Thyroid gland (tissue), 4 donors: ENCODE measurements around the gene TMEM170A. TPM values are rescaled to one million over a fixed set of nuclear protein-coding genes. Genes with fewer than 3 reads are reported as not detected.

Source experiments
- DNase-seq, 2 donors: peaks; one replicate each; pipeline ENCODE4 v3.0.0-alpha.2; 2019
- H3K27ac ChIP-seq, 3 donors: fragments of 200-600 bp; sonication (generic); 1 replicate in 2 of 3; 2 replicates in 1 of 3; pipeline ENCODE4 v1.5.1; 2016 to 2019; ENCODE audit warnings: mild to moderate bottlenecking in 1 of 3, moderate library complexity in 1 of 3
- H3K27me3 ChIP-seq: fragments of 200-600 bp; sonication (generic); one replicate; pipeline ENCODE4 v1.5.1; 2019
- H3K36me3 ChIP-seq, 2 donors: fragments of 200-600 bp; sonication (generic); one replicate each; pipeline ENCODE4 v1.5.1; 2016 to 2019
- H3K4me1 ChIP-seq, 2 donors: fragments of 200-600 bp; sonication (generic); one replicate each; pipeline ENCODE4 v1.5.1; 2017 to 2019
- H3K4me3 ChIP-seq, 3 donors: fragments of 200-600 bp; sonication (generic); replicated peaks in 1 of 3; 1 replicate in 2 of 3; 2 replicates in 1 of 3; pipeline ENCODE4 v1.5.1; 2016; ENCODE audit warnings: mild to moderate bottlenecking in 1 of 3
- H3K9me3 ChIP-seq: fragments of 200-600 bp; sonication (generic); one replicate; pipeline ENCODE4 v1.5.1; 2017
- POLR2A ChIP-seq, 2 donors: fragments of 450-650 bp; IDR thresholded peaks; one replicate each; pipeline ENCODE4 v1.6.1; 2017; ENCODE audit warnings: antibody characterized with exemption in 2 of 2, mild to moderate bottlenecking in 2 of 2, moderate library complexity in 1 of 2
- WGBS, 2 donors: methylation state at CpG; one replicate each; pipeline ENCODE4 v1.1.5; 2017; 5-methylcytosine and 5-hydroxymethylcytosine counted together
- intact Hi-C: fragments of 100-400 bp; cut with DNase I; formaldehyde crosslinking; loops from one replicate; pipeline ENCODE4 v1.15.1; 2023
- total RNA-seq, 4 donors: library from RNA; depleted of rRNA; stranded (reverse); fragments of >200 nt; gene quantifications; one replicate each; pipeline ENCODE4 v1.2.3, GENCODE V29; 2016
- TF ChIP-seq, protein P1 (sequence below), 6 experiments: fragments of 200-600 bp in 3 of 6; fragments of 450-650 bp in 3 of 6; sonication (generic) in 3 of 6; IDR thresholded peaks; one replicate each; pipeline ENCODE4 v1.5.1; 2016 to 2019; ENCODE audit warnings: antibody characterized with exemption in 6 of 6, mild to moderate bottlenecking in 2 of 6, inconsistent platforms in 1 of 6, moderate library complexity in 1 of 6

Gene TMEM170A
- total RNA-seq, 4 donors from 2014 or later, result 27.1 to 41.9 (median 30.7) TPM

DNA sequence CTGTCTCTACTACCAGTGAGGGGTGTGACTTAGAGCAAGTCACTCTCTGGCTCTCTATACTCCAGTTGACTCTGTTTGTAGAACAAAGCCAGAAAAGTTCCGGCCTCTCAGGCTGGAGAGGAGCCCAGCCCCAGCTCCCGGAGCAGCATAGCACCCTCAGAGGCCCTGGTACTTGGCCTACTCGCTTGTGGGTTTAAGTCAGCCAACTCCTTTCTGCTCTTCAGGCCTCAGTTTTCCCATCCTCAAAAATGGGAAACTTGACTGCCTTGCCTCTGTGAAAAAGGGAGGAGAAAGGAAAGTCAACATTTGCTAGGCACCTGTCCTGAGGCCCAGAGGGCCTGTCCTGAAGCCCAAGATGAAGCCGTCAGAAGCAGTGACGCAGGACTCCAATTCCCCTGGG lies 29.7 kb upstream of the TMEM170A start:
- H3K9me3 ChIP-seq, result no peaks in the 10 kb centered on the region
- intact Hi-C loops, result no loop called here
- TF ChIP-seq POLR2A (IDR thresholded peaks at IDR 0.05), result no peak
- TF ChIP-seq, protein P1, sequence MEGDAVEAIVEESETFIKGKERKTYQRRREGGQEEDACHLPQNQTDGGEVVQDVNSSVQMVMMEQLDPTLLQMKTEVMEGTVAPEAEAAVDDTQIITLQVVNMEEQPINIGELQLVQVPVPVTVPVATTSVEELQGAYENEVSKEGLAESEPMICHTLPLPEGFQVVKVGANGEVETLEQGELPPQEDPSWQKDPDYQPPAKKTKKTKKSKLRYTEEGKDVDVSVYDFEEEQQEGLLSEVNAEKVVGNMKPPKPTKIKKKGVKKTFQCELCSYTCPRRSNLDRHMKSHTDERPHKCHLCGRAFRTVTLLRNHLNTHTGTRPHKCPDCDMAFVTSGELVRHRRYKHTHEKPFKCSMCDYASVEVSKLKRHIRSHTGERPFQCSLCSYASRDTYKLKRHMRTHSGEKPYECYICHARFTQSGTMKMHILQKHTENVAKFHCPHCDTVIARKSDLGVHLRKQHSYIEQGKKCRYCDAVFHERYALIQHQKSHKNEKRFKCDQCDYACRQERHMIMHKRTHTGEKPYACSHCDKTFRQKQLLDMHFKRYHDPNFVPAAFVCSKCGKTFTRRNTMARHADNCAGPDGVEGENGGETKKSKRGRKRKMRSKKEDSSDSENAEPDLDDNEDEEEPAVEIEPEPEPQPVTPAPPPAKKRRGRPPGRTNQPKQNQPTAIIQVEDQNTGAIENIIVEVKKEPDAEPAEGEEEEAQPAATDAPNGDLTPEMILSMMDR (IDR thresholded peaks at IDR 0.05), result no peak
- no peaks in the 10 kb centered on the region for H3K27me3 ChIP-seq
- 43 to 44% methylated on average over 4 to 5 of the region's 5 CpGs for WGBS, 2 donors
- peak in 1 of 2 donors; percentile 23 for DNase-seq
- no peak overlapping the region for H3K27ac ChIP-seq
- H3K4me3 ChIP-seq, result peak overlapping the region in 1 of 3 donors; percentile 24
- peaks cover 11 to 12% of the 10 kb centered on the region in 2 donors for H3K4me1 ChIP-seq
- no peaks in the 10 kb centered on the region for H3K36me3 ChIP-seq

DNA sequence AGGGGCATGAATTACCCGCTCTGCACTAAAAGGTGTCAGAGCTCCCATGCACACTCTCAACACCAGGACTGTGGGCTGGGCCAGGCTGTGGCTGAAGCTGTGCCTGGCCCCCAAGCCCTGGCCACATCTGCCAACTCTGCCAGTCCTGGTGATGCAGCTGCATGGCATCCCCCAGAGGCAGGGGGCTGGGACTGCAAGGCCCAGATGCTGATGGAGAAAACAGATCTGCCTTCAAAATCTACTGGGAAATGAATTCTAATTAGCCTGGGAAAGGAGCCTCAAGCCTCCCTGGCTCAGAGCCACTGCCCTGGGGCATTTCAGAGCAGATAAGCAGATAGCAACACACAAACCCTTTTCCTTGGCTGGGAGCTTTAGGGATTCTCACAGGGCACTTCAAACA lies 27.4 kb upstream of the TMEM170A start:
- no peak overlapping the region for H3K4me3 ChIP-seq
- H3K36me3 ChIP-seq, result no peaks in the 10 kb centered on the region
- H3K27ac ChIP-seq, result no peak overlapping the region
- no peak for TF ChIP-seq POLR2A (IDR thresholded peaks at IDR 0.05)
- TF ChIP-seq, protein P1 (IDR thresholded peaks at IDR 0.05), result no peak
- peaks cover 9 to 11% of the 10 kb centered on the region in 2 donors for H3K4me1 ChIP-seq
- intact Hi-C loops, result no loop called here
- 73 to 100% methylated on average over 1 of the region's 1 CpG for WGBS, 2 donors
- DNase-seq, result no peak
- no peaks in the 10 kb centered on the region for H3K9me3 ChIP-seq
- H3K27me3 ChIP-seq, result no peaks in the 10 kb centered on the region

DNA sequence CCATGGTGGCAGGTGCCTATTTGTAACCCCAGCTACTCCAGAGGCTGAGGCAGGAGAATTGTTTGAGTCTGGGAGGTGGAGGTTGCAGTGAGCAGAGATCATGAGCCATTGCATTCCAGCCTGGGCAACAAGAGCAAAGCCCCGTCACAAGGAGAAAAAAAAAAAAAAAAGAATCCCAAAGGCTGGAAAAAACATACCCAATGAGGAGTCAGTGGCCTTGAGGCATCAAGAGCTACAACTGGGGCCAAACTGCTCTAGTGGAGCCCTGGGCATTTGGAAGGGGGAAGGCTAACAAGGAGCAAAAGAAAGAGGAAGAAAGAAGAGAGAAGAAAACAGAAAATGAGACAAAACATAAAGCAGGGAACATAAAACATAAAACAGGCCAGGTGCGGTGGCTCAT lies 23.8 kb upstream of the TMEM170A start:
- Histone ChIP-seq H3K27me3 (no peaks in the 10 kb centered on the region), H3K4me1 (peaks cover 0 to 2% of the 10 kb centered on the region in 2 donors), H3K27ac (no peak overlapping the region), H3K9me3 (no peaks in the 10 kb centered on the region), H3K36me3 (no peaks in the 10 kb centered on the region), H3K4me3 (no peak overlapping the region)
- WGBS, 2 donors, result 96 to 98% methylated on average over 2 of the region's 2 CpGs
- TF ChIP-seq, protein P1 (IDR thresholded peaks at IDR 0.05), result no peak
- TF ChIP-seq POLR2A (IDR thresholded peaks at IDR 0.05), result no peak
- intact Hi-C loops, result no loop called here
- DNase-seq, result no peak

DNA sequence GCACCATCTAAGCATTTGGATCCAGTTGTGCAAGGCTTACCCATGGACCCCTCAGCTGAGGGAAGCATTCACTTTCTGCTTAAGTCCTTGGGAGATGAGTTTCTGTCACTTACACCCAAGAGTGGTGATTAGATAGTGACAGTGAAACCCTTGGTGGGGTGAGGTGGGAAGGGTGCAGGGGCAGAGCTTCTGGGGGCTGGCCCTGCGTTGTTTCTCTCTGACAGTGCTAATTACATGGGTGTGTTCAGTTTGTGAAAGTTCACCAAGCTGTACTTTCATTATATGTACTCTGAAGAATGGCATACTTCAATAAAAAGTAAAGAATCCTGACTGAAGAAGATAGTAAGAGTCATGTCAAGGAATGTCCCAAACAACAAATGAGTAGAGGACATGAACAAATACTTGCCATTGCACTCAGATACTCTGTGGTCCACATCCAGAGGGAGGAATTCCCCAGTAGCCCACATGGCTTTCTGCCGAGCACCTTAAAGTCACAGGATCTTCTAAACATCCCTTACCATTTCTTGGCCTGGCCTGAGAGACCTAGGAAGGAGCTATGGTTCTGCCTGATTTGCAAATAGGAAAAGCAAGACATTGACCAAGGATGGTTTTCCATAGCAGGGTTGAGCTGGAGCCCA lies 22.3 kb upstream of the TMEM170A start:
- 84 to 85% methylated on average over 2 of the region's 2 CpGs for WGBS, 2 donors
- H3K27me3 ChIP-seq, result no peaks in the 10 kb centered on the region
- DNase-seq, result no peak
- no peak overlapping the region for H3K27ac ChIP-seq
- TF ChIP-seq, protein P1 (IDR thresholded peaks at IDR 0.05), result no peak
- TF ChIP-seq POLR2A (IDR thresholded peaks at IDR 0.05), result no peak
- intact Hi-C loops, result no loop called here
- no peak overlapping the region for H3K4me3 ChIP-seq
- H3K36me3 ChIP-seq, result no peaks in the 10 kb centered on the region
- no peaks in the 10 kb centered on the region for H3K9me3 ChIP-seq
- H3K4me1 ChIP-seq, result peaks cover 0 to 8% of the 10 kb centered on the region in 2 donors

DNA sequence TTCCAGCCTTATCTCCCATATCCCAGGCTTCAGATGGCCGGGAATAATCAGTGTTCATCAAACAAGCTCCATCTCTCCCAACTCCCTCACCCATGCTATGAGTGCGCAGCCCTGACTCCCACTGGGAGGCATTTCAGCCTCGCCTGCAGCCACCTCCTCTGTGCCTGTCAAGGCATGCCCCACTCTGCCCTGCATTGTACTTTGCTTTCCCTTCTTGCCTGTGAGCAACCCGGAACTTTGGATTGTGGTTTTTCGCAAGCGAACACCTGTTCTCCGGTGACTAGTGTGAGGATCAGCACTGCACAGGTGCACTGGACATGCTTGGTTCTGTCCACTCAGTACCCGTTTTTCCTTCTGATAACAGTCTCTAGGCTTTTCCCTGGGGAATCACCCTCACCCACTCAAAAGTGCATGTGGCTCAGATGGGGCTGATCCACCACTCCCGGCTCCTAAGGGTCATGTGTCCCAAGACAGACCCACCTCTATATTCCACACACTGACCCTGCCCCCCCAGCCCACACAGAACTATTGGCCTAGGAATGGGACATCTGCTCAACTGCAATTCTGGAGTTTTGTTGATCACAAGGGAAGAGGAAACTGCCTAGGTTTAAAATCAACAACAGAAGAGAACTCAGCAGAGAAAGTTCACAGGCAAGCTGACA lies 21.7 kb upstream of the TMEM170A start:
- H3K4me3 ChIP-seq, result no peak overlapping the region
- TF ChIP-seq, protein P1 (IDR thresholded peaks at IDR 0.05), result no peak
- TF ChIP-seq POLR2A (IDR thresholded peaks at IDR 0.05), result no peak
- DNase-seq, result no peak
- intact Hi-C loops, result no loop called here
- no peaks in the 10 kb centered on the region for H3K27me3 ChIP-seq
- H3K9me3 ChIP-seq, result no peaks in the 10 kb centered on the region
- WGBS, 2 donors, result 87 to 90% methylated on average over 9 of the region's 9 CpGs
- H3K36me3 ChIP-seq, result no peaks in the 10 kb centered on the region
- H3K27ac ChIP-seq, result no peak overlapping the region
- H3K4me1 ChIP-seq, result peaks cover 0 to 8% of the 10 kb centered on the region in 2 donors
